ENCODE data around the gene GRB7.
A peak's percentile ranks its signal among the peaks of the same experiment; 100 is the strongest.

Gene GRB7

DNA sequence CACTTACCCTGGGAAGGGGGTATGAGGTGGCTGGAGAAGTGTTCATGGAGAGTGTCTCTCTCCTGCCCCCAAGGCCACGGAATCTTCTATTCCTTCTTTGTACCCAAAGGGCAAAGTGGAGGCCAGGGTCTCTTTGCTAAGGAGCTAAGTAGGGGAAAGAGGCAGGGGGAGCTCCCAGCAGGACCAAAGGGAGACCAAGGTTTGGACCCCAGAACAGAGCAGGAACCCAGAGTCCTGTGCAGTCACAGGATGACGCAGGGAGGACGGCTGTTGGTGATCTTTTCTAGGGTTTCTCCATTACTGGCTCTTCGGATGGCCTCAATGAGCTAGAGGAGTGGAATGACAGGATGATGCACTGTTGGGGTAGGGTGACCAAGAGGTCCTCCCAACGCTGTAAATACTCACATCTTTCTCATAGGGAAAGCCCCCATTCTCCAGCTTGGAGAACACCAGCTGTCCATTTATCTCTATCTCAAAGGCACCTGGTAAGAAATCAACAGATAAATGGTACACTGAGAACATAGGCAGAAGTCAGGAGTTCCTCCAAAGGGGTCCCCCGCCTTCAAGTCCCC, 8.4 kb upstream of the GRB7 start:
- peaks cover 34 to 49% of the 10 kb centered on the region in 2 donors for H3K36me3 ChIP-seq (replicated peaks in 1 of 2; ENCODE audit: control insufficient read depth in 2 of 2, insufficient read depth in 2 of 2, low read length in 2 of 2)
- H3K27me3 ChIP-seq (ENCODE audit: control insufficient read depth in 3 of 3, insufficient read depth in 3 of 3, low read depth in 1 of 3, low read length in 3 of 3): no peaks in the 10 kb centered on the region
- H2AK5ac ChIP-seq (ENCODE audit: low read depth, low read length): no peak overlapping the region
- H2BK5ac ChIP-seq (ENCODE audit: low read length): no peak overlapping the region
- H2BK15ac ChIP-seq (ENCODE audit: low read length): no peak overlapping the region
- H4K8ac ChIP-seq (ENCODE audit: low read depth, low read length): no peak overlapping the region
- H3K23ac ChIP-seq (ENCODE audit: low read depth, low read length, poor library complexity): no peak overlapping the region
- H3K9ac ChIP-seq (ENCODE audit: low read depth, low read length, poor library complexity): no peak overlapping the region
- H3K14ac ChIP-seq (ENCODE audit: low read length): no peak overlapping the region
- peak overlapping the region; percentile 78 for H3K4me2 ChIP-seq (ENCODE audit: insufficient read depth, low read length, poor library complexity, severe bottlenecking)
- no peak overlapping the region for H3K18ac ChIP-seq (ENCODE audit: low read length)
- H3K9me3 ChIP-seq (replicated peaks in 1 of 2; ENCODE audit: control insufficient read depth in 2 of 2, insufficient read depth in 1 of 2, low read depth in 1 of 2, low read length in 2 of 2): no peaks in the 10 kb centered on the region
- H4K91ac ChIP-seq (ENCODE audit: low read depth, low read length, poor library complexity): no peak overlapping the region
- peaks cover 1% of the 10 kb centered on the region for H3K79me1 ChIP-seq (ENCODE audit: low read depth, low read length)
- H3K4me3 ChIP-seq (ENCODE audit: low read length in 2 of 2): peak overlapping the region in 1 of 2 donors; percentile 63
- H2AFZ ChIP-seq (ENCODE audit: low read length): peak overlapping the region; percentile 98
- no peak overlapping the region for H2BK120ac ChIP-seq (ENCODE audit: low read depth, low read length)
- H3K4ac ChIP-seq (ENCODE audit: low read length): no peak overlapping the region
- peaks cover 0 to 3% of the 10 kb centered on the region in 2 donors for H3K4me1 ChIP-seq (ENCODE audit: control insufficient read depth in 2 of 2, insufficient read depth in 1 of 2, low read depth in 1 of 2, low read length in 2 of 2)
- no CpG with 5 or more reads among the region's 6 CpGs for WGBS, 2 donors (ENCODE audit: extremely low coverage in 2 of 2, insufficient read length in 2 of 2, insufficient replicate concordance in 1 of 2)
- no peak overlapping the region for H3K27ac ChIP-seq (replicated peaks; ENCODE audit: low read length)
- no peak for DNase-seq (ENCODE audit: low spot score)
- no peak overlapping the region for H2BK12ac ChIP-seq (ENCODE audit: low read length)

DNA sequence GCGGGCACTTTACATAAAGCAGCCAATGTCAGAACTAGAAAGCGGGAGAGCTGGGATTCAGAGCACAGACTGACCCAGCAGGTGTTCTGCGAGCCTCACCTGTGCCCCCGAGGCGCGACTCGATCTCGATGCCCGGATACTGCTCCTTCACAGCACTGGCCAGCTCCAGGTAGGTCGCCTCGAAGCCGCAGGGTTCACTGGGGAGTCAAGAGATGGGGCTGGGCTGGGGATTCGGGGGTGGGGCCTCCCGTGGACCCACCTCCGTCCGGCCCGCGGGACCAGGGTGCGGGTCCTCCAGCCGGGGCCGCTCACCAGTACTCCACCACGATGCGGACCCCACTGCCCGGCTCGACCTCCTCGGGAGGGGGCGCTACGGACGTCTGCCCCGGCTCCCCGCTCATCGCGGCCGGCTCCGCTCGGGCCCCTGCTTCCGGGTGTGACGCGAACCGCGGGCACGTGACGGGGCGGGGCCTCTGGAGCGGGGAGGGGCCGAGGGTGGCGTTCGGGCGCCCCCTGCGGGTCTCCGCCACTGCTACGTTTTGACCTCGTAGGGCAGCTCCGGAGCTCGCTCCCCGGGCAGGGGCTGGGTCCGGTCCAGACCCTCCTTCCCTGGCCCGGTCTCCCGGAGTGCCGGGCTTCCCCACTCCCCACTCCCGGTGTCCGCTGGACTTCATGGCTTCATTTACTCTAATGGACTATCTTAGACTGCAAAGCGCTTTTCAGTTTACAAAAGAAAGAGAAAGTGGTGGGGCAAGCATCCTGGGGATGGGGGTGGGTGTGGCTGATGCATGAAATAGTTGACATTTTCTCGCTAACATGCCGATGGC, 7.4 kb upstream of the GRB7 start, which contains the start of gene MIEN1:
Gene MIEN1 (minus strand): TSS at position 438 of the 827 bp plus-strand sequence. CDS start 37 bp downstream, at position 401.
- H3K27ac ChIP-seq (replicated peaks; ENCODE audit: low read length): no peak within 1 kb of the TSS
- no peak within 1 kb of the TSS for H2BK120ac ChIP-seq (ENCODE audit: low read depth, low read length)
- no peak within 1 kb of the TSS for H3K4ac ChIP-seq (ENCODE audit: low read length)

GRCh38 chr17:39732586-39732985, 5.2 kb upstream of the GRB7 start:
- Histone ChIP-seq H2BK5ac (ENCODE audit: low read length) (no peak overlapping the region), H2BK15ac (ENCODE audit: low read length) (no peak overlapping the region), H3K18ac (ENCODE audit: low read length) (no peak overlapping the region), H2AFZ (ENCODE audit: low read length) (no peak overlapping the region), H4K91ac (ENCODE audit: low read depth, low read length, poor library complexity) (no peak overlapping the region), H3K4me3 (ENCODE audit: low read length in 2 of 2) (no peak overlapping the region), H3K27me3 (ENCODE audit: control insufficient read depth in 3 of 3, insufficient read depth in 3 of 3, low read depth in 1 of 3, low read length in 3 of 3) (peaks cover 0 to 23% (median 5%) of the 10 kb centered on the region in 3 experiments), H2AK5ac (ENCODE audit: low read depth, low read length) (no peak overlapping the region), H3K9ac (ENCODE audit: low read depth, low read length, poor library complexity) (no peak overlapping the region), H3K79me1 (ENCODE audit: low read depth, low read length) (no peaks in the 10 kb centered on the region), H3K4ac (ENCODE audit: low read length) (no peak overlapping the region), H2BK12ac (ENCODE audit: low read length) (no peak overlapping the region), H3K4me2 (ENCODE audit: insufficient read depth, low read length, poor library complexity, severe bottlenecking) (no peak overlapping the region), H3K27ac (replicated peaks; ENCODE audit: low read length) (no peak overlapping the region), H3K9me3 (replicated peaks in 1 of 2; ENCODE audit: control insufficient read depth in 2 of 2, insufficient read depth in 1 of 2, low read depth in 1 of 2, low read length in 2 of 2) (no peaks in the 10 kb centered on the region), H3K14ac (ENCODE audit: low read length) (no peak overlapping the region), H2BK120ac (ENCODE audit: low read depth, low read length) (no peak overlapping the region), H3K36me3 (replicated peaks in 1 of 2; ENCODE audit: control insufficient read depth in 2 of 2, insufficient read depth in 2 of 2, low read length in 2 of 2) (peaks cover 8 to 17% of the 10 kb centered on the region in 2 donors), H3K23ac (ENCODE audit: low read depth, low read length, poor library complexity) (no peak overlapping the region), H3K4me1 (ENCODE audit: control insufficient read depth in 2 of 2, insufficient read depth in 1 of 2, low read depth in 1 of 2, low read length in 2 of 2) (peaks cover 0 to 3% of the 10 kb centered on the region in 2 donors), H4K8ac (ENCODE audit: low read depth, low read length) (no peak overlapping the region)
- no CpG with 5 or more reads among the region's 3 CpGs for WGBS, 2 donors (ENCODE audit: extremely low coverage in 2 of 2, insufficient read length in 2 of 2, insufficient replicate concordance in 1 of 2)
- DNase-seq (ENCODE audit: low spot score): no peak

More for the DNA sequence above, 7.4 kb upstream of the GRB7 start, which contains the start of gene MIEN1:
- peak within 1 kb of the TSS; percentile 98 for H2AFZ ChIP-seq (ENCODE audit: low read length)
- no CpG with 5 or more reads among the region's 65 CpGs for WGBS, 2 donors (ENCODE audit: extremely low coverage in 2 of 2, insufficient read length in 2 of 2, insufficient replicate concordance in 1 of 2)
- peak within 1 kb of the TSS; percentile 63 to 86 for H3K4me3 ChIP-seq (ENCODE audit: low read length in 2 of 2)
- no peaks in the 10 kb centered on the region for H3K9me3 ChIP-seq (replicated peaks in 1 of 2; ENCODE audit: control insufficient read depth in 2 of 2, insufficient read depth in 1 of 2, low read depth in 1 of 2, low read length in 2 of 2)
- H4K91ac ChIP-seq (ENCODE audit: low read depth, low read length, poor library complexity): no peak within 1 kb of the TSS
- peak; percentile 87 for DNase-seq (ENCODE audit: low spot score)
- peak within 1 kb of the TSS; percentile 78 for H3K4me2 ChIP-seq (ENCODE audit: insufficient read depth, low read length, poor library complexity, severe bottlenecking)
- H2BK12ac ChIP-seq (ENCODE audit: low read length): no peak within 1 kb of the TSS
- H3K18ac ChIP-seq (ENCODE audit: low read length): peak within 1 kb of the TSS; percentile 92
- peak within 1 kb of the TSS; percentile 97 for H3K23ac ChIP-seq (ENCODE audit: low read depth, low read length, poor library complexity)
- peaks cover 0 to under 1% (median 0%) of the 10 kb centered on the region in 3 experiments for H3K27me3 ChIP-seq (ENCODE audit: control insufficient read depth in 3 of 3, insufficient read depth in 3 of 3, low read depth in 1 of 3, low read length in 3 of 3)
- peak within 1 kb of the TSS; percentile 71 for H3K9ac ChIP-seq (ENCODE audit: low read depth, low read length, poor library complexity)
- H3K14ac ChIP-seq (ENCODE audit: low read length): no peak within 1 kb of the TSS
- no peak within 1 kb of the TSS for H4K8ac ChIP-seq (ENCODE audit: low read depth, low read length)
- H2AK5ac ChIP-seq (ENCODE audit: low read depth, low read length): peak within 1 kb of the TSS; percentile 67
- peaks cover 1% of the 10 kb centered on the region for H3K79me1 ChIP-seq (ENCODE audit: low read depth, low read length)
- no peak within 1 kb of the TSS for H2BK5ac ChIP-seq (ENCODE audit: low read length)
- peak within 1 kb of the TSS; percentile 71 for H2BK15ac ChIP-seq (ENCODE audit: low read length)
- peaks cover 25 to 39% of the 10 kb centered on the region in 2 donors for H3K36me3 ChIP-seq (replicated peaks in 1 of 2; ENCODE audit: control insufficient read depth in 2 of 2, insufficient read depth in 2 of 2, low read length in 2 of 2)
- peaks cover 0 to 3% of the 10 kb centered on the region in 2 donors for H3K4me1 ChIP-seq (ENCODE audit: control insufficient read depth in 2 of 2, insufficient read depth in 1 of 2, low read depth in 1 of 2, low read length in 2 of 2)

DNA sequence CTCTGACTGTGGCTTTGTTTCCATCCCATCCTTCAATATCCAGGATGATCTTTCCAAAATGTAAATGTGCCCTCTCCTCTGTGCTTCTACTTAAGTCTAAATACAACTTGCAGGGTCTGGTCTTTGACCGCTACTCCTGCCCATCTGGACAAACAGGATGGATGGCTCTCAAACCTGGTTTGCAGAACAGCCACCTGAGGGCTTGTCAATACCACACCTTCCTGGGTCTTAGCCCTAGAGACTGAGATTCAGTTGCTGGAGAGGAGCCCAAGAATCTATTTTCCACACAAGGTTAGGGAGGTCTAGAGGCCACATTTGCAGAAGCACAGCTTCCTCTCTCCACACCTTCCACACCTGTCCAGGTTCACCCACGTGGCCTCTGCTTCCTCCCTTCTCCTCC, 1.9 kb upstream of the GRB7 start:
- no CpG with 5 or more reads among the region's 2 CpGs for WGBS, 2 donors (ENCODE audit: extremely low coverage in 2 of 2, insufficient read length in 2 of 2, insufficient replicate concordance in 1 of 2)

More for the DNA sequence above, 1.9 kb upstream of the GRB7 start:
- H2BK15ac ChIP-seq (ENCODE audit: low read length): no peak overlapping the region
- no peak overlapping the region for H3K23ac ChIP-seq (ENCODE audit: low read depth, low read length, poor library complexity)
- peaks cover 14 to 18% of the 10 kb centered on the region in 2 donors for H3K4me1 ChIP-seq (ENCODE audit: control insufficient read depth in 2 of 2, insufficient read depth in 1 of 2, low read depth in 1 of 2, low read length in 2 of 2)
- no peak overlapping the region for H3K27ac ChIP-seq (replicated peaks; ENCODE audit: low read length)
- no peak overlapping the region for H3K14ac ChIP-seq (ENCODE audit: low read length)
- no peak overlapping the region for H2BK120ac ChIP-seq (ENCODE audit: low read depth, low read length)
- no peak overlapping the region for H3K9ac ChIP-seq (ENCODE audit: low read depth, low read length, poor library complexity)
- H3K36me3 ChIP-seq (replicated peaks in 1 of 2; ENCODE audit: control insufficient read depth in 2 of 2, insufficient read depth in 2 of 2, low read length in 2 of 2): no peaks in the 10 kb centered on the region
- H3K27me3 ChIP-seq (ENCODE audit: control insufficient read depth in 3 of 3, insufficient read depth in 3 of 3, low read depth in 1 of 3, low read length in 3 of 3): peaks cover 0 to 55% (median 23%) of the 10 kb centered on the region in 3 experiments
- H3K4ac ChIP-seq (ENCODE audit: low read length): no peak overlapping the region
- no peak overlapping the region for H4K91ac ChIP-seq (ENCODE audit: low read depth, low read length, poor library complexity)
- no peak overlapping the region for H4K8ac ChIP-seq (ENCODE audit: low read depth, low read length)
- H3K4me3 ChIP-seq (ENCODE audit: low read length in 2 of 2): no peak overlapping the region
- H3K9me3 ChIP-seq (replicated peaks in 1 of 2; ENCODE audit: control insufficient read depth in 2 of 2, insufficient read depth in 1 of 2, low read depth in 1 of 2, low read length in 2 of 2): no peaks in the 10 kb centered on the region
- no peaks in the 10 kb centered on the region for H3K79me1 ChIP-seq (ENCODE audit: low read depth, low read length)
- H3K4me2 ChIP-seq (ENCODE audit: insufficient read depth, low read length, poor library complexity, severe bottlenecking): no peak overlapping the region
- no peak for DNase-seq (ENCODE audit: low spot score)
- no peak overlapping the region for H2AFZ ChIP-seq (ENCODE audit: low read length)
- H2BK12ac ChIP-seq (ENCODE audit: low read length): no peak overlapping the region
- no peak overlapping the region for H2AK5ac ChIP-seq (ENCODE audit: low read depth, low read length)
- peak overlapping the region; percentile 67 for H3K18ac ChIP-seq (ENCODE audit: low read length)
- H2BK5ac ChIP-seq (ENCODE audit: low read length): no peak overlapping the region
